ENCODE data around the gene TFAP2A.

TFAP2A gene

DNA sequence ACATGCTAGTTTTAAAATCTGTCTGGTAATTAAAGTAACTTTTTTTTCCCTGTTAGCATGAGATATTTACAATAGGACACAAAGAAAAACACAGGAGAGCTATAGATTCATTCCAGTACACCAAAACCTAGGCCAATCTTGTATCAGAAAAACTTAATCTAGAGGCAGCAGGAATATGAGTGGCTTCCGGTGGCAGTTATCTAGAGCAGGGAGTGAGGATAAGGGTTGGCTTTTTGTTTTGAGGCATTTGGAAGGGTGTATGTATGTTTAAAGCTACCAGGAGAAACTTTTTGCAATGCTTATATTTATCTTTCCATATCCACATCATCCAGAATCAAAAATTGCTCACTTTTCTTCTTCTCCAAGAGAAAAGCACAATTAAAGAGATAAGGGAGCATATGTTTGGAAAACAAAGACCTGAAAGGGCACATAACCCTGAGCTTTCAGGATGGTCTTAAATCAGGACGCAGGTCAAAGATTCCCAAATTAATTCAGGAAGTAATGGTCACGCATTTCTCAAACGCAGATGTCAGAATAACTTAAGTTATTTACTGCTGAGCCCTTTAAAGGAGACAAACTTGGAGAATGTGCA lies 13.1 kb downstream of the TFAP2A start:
- no peak for DNase-seq (ENCODE audit: extremely low spot score)
- ChIA-PET POLR2A (no interaction called here), CTCF (interaction anchor here (1.4 to 2.2 kb wide), 2 partner anchors 10 to 146 kb away, joined by 4 to 5 read pairs; no protein-coding TSS in a partner anchor)
- TF ChIP-seq, protein P1, sequence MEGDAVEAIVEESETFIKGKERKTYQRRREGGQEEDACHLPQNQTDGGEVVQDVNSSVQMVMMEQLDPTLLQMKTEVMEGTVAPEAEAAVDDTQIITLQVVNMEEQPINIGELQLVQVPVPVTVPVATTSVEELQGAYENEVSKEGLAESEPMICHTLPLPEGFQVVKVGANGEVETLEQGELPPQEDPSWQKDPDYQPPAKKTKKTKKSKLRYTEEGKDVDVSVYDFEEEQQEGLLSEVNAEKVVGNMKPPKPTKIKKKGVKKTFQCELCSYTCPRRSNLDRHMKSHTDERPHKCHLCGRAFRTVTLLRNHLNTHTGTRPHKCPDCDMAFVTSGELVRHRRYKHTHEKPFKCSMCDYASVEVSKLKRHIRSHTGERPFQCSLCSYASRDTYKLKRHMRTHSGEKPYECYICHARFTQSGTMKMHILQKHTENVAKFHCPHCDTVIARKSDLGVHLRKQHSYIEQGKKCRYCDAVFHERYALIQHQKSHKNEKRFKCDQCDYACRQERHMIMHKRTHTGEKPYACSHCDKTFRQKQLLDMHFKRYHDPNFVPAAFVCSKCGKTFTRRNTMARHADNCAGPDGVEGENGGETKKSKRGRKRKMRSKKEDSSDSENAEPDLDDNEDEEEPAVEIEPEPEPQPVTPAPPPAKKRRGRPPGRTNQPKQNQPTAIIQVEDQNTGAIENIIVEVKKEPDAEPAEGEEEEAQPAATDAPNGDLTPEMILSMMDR (IDR thresholded peaks at IDR 0.05; ENCODE audit: control extremely low read depth, extremely low read depth, low read depth, missing control alignments) = no peak

DNA sequence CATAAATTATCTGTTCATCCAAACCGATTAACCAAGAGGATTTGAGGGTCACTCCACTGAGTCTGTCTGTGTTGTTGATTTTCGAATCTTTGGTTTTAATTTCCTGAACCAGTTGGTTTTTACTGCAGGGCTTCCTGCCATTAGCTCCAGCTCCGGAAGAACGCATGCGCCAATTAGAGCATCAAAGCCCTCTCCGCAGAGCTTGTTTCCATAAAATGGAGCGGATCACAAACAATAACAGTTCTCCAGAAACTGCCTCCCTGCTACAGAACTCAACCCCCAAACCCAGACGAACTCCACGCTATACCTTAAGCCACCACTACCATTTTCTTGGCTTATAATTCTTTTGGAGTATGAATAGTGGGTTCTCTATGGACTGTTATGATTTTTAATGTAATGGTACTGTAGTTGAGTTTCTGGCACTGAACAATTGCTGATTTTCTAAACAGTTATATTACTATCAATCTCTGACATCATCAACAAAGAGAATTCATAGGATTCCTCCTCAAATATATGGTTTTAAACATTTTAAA lies 13.8 kb downstream of the TFAP2A start:
- CTCF ChIA-PET = interaction anchor here (2.2 kb wide), 1 partner anchor 145 kb away, joined by 5 read pairs; no protein-coding TSS in a partner anchor
- no peak for DNase-seq (ENCODE audit: extremely low spot score)
- POLR2A ChIA-PET = no interaction called here
- TF ChIP-seq, protein P1 (IDR thresholded peaks at IDR 0.05; ENCODE audit: control extremely low read depth, extremely low read depth, low read depth, missing control alignments) = no peak

DNA sequence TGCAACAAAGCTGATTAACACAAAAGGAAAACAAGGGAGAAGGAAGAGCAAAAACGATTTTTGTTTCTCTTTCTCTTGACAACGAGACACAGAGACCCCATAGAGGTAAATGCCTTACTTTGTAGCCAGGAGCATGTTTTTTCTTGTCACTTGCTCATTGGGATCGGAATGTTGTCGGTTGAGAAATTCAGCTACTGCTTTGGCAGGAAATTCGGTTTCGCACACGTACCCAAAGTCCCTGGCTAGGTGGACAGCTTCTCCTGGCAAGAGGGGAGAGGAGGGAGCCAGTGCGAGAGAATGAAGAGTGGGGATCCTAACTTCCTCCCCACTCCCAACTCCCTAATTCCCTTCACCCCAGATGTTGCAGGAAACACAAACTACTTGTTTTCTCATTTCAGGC lies 14.5 kb downstream of the TFAP2A start:
- TF ChIP-seq, protein P1 (IDR thresholded peaks at IDR 0.05; ENCODE audit: control extremely low read depth, extremely low read depth, low read depth, missing control alignments) = no peak
- DNase-seq (ENCODE audit: extremely low spot score) = no peak
- ChIA-PET POLR2A (no interaction called here), CTCF (interaction anchor here (2.2 kb wide), 1 partner anchor 144 kb away, joined by 5 read pairs; no protein-coding TSS in a partner anchor)

DNA sequence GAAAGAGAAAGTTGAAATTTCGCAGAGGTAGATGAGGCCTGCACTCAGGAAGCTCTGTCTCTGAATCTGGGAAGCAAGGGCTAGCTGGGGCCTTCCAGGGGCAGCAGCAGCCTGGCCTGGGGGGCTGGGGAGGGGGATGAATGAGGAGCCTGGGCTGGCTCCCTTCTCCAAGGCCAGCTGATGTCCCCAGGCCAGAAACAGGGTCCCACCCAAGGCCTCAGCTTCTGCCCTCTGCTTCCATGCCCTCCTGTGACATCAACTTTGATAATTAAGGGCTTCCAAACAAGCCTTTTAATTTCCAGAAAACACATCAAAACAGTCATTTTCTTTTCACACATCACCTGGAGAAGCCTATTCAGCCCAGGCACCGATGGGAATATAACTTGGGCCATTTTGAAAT lies 15.4 kb downstream of the TFAP2A start:
- DNase-seq (ENCODE audit: extremely low spot score) = no peak
- CTCF ChIA-PET = no interaction called here
- TF ChIP-seq, protein P1 (IDR thresholded peaks at IDR 0.05; ENCODE audit: control extremely low read depth, extremely low read depth, low read depth, missing control alignments) = no peak
- POLR2A ChIA-PET = no interaction called here

DNA sequence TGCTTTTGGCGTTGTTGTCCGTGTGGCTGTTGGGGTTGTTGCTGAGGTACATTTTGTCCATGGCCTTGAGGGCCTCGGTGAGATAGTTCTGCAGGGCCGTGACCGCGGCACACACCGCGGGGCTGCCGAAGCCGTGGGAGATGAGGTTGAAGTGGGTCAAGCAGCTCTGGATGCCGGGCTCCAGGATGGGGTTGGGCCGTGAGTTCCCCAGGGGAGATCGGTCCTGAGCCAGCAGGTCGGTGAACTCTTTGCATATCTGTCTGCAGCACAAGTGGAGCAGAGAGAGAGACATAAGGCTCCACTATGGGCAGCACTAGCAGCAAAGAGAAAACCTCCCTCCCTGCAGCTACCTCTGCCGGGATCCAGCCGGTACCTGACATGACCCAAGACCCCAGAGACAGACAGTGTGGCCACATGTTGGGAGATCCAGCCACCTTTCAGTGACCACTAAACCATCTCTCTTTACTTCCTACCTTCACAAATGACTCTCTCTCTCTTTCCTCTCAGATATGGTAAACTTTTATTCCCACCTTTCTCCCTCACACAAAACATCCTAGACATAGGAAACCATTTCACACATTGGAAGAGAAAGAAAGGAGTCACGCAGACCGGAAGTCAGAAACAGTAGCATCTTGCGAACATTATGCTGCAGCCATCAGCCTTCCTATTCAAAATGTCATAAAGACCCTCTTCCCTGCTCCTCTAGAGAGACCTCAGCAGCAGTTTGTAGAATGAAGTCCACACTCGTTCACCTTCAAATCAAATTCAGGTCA lies 16.2 kb downstream of the TFAP2A start:
- TF ChIP-seq, protein P1 (IDR thresholded peaks at IDR 0.05; ENCODE audit: control extremely low read depth, extremely low read depth, low read depth, missing control alignments) = no peak
- CTCF ChIA-PET = no interaction called here
- POLR2A ChIA-PET = no interaction called here
- no peak for DNase-seq (ENCODE audit: extremely low spot score)

DNA sequence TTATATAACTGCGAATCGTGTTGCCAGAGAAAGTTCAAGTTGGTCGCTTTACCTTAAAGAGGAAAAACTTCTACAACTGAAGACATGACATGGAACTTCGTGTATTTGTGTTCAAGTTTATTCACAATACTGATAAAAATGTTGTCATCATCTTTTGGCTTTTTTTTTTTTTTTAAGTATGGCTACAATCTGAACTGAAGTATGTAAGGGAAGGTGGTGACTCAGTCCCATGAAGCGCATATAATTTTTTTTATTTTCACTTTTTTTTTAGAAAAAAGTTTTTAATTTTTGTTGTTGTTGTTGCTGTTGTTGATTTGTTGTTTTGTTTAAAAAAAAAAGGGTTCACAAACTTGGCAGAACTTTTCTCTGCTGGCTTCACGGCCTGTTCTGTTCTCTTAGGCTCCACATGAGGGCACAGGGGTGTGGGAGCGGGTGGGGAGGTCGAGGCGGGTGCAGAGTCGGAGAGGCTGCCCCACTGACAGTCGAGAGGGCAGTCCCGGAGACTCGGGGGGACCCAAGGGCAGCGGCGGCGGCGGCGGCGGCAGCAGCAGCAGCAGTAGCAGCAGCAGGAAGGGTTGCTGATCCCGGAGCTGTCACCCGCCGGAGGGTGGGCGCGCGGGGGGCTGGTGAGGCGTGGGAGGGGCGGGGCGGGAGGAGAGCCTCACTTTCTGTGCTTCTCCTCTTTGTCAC lies 17.0 kb downstream of the TFAP2A start:
- no peak for DNase-seq (ENCODE audit: extremely low spot score)
- TF ChIP-seq, protein P1 (IDR thresholded peaks at IDR 0.05; ENCODE audit: control extremely low read depth, extremely low read depth, low read depth, missing control alignments) = no peak
- POLR2A ChIA-PET = no interaction called here
- CTCF ChIA-PET = no interaction called here
